Measurements from ENCODE around the gene NDP.

DNA sequence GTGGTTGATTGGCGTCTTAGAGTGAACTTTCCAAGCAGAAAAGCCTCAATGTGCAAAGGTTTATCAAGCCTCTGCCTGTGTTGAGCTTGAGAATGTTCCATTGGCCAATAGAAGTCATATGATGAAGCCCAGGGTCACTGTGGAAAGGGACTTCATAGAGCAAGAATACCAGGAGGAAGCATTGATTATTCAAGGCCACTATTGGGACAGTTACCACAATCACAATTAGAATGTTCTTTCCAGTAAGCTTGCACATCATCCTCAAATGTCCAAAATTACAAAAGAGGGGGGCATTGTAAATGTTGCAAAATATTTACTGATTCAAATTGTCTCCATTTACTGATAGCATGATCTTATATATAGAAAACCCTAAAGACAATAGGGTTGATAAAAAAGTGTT is 32.9 kb upstream of the NDP start:
- no peak for TF ChIP-seq ZNF394 (tag by site-specific recombination; IDR thresholded peaks at IDR 0.05; ENCODE audit: borderline replicate concordance)
- no peak for TF ChIP-seq ZNF416 (tag by site-specific recombination; IDR thresholded peaks at IDR 0.05)
- TF ChIP-seq, protein P1, sequence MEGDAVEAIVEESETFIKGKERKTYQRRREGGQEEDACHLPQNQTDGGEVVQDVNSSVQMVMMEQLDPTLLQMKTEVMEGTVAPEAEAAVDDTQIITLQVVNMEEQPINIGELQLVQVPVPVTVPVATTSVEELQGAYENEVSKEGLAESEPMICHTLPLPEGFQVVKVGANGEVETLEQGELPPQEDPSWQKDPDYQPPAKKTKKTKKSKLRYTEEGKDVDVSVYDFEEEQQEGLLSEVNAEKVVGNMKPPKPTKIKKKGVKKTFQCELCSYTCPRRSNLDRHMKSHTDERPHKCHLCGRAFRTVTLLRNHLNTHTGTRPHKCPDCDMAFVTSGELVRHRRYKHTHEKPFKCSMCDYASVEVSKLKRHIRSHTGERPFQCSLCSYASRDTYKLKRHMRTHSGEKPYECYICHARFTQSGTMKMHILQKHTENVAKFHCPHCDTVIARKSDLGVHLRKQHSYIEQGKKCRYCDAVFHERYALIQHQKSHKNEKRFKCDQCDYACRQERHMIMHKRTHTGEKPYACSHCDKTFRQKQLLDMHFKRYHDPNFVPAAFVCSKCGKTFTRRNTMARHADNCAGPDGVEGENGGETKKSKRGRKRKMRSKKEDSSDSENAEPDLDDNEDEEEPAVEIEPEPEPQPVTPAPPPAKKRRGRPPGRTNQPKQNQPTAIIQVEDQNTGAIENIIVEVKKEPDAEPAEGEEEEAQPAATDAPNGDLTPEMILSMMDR (tag by site-specific recombination; IDR thresholded peaks at IDR 0.05) = no peak
- TF ChIP-seq ZNF184 (tag by site-specific recombination; IDR thresholded peaks at IDR 0.05) = no peak
- TF ChIP-seq ZNF341 (tag by site-specific recombination; IDR thresholded peaks at IDR 0.05; ENCODE audit: low read depth) = no peak
- TF ChIP-seq ZNF629 (tag by site-specific recombination; IDR thresholded peaks at IDR 0.05) = no peak
